Stimulated activated CD8-positive, alpha-beta memory T cell treated with anti-CD3 and anti-CD28 coated beads, Interleukin-7, amount 100 ng/mL, for 48 hours (primary cell): Measurements from ENCODE around the gene KHDRBS1.
"Not testable (repeated sequence)": the region's sequence is repeated elsewhere in the genome, so short reads cannot be mapped to it uniquely, and the experiment has no call there.

ENCODE experiments used
- DNase-seq, 2 donors: peaks; one replicate each; pipeline ENCODE4 v3.0.0-alpha.2; 2020; ENCODE audit warnings: low read depth in 1 of 2; ENCODE audit errors: extremely low read depth in 1 of 2

The KHDRBS1 gene

DNA sequence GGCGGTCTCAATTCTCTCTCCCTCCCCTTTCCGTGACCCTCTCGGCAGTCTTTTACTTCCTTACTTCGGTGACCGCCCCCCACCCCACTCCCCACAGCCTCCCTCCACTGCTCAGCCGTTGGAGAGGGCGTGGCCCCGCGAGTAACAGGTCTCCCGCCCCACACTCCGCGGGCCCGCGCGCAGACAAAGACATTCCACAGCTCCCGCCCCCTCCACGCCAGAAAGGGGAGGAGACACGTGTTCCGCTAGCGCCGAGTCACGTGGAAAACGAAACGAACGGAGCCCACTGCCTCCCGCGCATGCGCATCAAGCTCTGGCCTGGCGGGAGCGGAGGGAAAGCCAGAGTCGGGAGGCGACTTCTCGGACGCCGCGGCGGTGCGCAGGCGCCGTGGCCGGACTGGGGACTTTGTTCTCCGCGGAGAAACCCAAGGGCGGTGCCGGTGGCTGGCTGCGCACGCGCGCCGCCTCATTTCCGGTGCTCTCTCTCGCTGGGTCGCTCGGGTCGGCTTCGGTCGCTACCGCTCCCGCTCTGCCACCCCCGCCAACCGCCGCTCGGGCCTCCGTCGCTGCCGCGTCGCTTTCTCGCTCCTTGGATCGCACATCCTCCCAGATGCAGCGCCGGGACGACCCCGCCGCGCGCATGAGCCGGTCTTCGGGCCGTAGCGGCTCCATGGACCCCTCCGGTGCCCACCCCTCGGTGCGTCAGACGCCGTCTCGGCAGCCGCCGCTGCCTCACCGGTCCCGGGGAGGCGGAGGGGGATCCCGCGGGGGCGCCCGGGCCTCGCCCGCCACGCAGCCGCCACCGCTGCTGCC lies at the start of gene KHDRBS1:
Gene KHDRBS1, plus strand, starts transcription at position 483 of the 813 bp plus-strand sequence. Its CDS starts 128 bp downstream, at position 611.
- peak; percentile 98 to 99 for DNase-seq

DNA sequence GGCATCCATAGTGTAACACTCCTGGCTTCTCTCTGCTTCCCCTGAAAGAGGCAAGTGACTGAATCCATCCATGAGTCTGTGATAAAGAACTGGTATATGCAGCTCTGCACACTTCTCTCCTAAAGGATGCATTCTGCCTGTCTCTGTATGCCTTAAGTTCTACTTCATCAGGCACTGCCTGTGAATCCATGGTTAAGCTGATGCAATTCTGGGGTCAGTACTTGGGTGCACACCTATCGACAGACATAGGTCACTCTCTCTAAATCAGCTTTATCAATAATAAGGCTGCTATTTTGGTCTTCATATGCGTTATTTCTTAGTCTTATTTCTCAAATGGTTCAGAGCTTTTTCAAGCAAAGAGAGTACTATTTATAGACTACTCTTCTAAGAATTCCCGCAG lies 42.8 kb upstream of the KHDRBS1 start:
- no peak for DNase-seq

GRCh38 chr1:31976401-31976800 lies 37.3 kb upstream of the KHDRBS1 start:
- no peak for DNase-seq

DNA sequence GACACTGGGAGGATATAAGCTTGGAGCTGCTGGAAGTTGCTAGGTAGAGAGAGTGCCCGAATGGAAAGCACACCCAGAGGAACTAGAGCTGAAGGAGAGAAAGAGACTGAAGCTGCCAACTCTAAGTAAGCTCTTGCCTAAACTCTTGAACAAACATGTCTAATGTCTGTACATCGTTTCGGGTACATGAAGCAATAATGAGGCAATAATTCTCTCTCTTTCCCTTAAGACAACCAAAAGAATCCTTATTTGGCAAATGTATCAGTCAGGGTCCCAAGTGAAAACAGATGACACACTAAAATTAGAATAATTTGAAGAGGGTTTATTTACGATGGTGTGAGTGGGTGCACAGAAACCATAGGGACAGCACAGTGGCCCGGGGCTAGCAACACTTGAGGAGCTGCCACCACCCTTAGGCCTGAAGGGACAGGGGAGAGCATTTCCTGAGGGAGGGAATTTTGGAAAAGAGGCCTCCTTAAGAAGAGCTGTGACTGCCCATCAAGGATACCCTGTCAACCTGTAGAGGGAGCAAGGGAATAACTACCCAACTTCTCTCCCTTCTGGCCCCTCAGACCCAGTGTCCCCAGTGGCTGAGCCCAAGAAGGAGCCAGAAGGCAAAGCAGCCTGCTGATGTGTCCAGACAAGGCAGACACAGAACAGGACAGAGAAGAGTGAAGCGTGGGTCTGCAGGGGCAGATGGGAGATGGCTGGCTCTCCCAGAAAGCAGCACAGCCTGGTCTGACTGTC lies 36.1 kb upstream of the KHDRBS1 start:
- no peak for DNase-seq

DNA sequence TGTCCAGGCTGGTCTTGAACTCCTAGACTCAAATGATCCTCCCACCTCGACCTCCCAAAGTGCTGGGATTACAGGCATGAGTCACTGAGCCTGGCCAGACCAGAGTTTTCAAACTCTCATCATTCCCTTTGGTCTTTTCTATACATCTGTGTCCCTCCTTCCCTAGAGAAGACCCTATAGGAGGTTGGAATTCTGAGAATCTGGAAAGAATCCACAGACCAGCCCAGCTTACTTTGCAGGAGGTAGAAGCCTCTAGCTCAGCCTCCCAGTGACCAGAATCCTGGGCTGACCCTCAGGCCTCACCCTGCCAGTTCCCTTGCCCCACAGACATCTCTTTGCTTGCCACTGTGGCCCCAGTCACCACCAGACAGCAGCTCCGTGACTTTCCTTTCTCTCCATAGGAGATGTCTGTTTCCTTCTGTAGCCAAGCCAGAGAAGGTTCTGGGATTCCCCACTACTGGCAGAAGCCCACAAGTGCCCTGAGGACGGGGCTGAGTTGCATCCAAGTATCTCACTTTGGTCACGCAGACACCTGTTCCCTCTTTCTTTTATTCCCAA lies 34.7 kb upstream of the KHDRBS1 start:
- DNase-seq = no peak

GRCh38 chr1:31980835-31981455 lies 32.7 kb upstream of the KHDRBS1 start:
- no peak for DNase-seq

DNA sequence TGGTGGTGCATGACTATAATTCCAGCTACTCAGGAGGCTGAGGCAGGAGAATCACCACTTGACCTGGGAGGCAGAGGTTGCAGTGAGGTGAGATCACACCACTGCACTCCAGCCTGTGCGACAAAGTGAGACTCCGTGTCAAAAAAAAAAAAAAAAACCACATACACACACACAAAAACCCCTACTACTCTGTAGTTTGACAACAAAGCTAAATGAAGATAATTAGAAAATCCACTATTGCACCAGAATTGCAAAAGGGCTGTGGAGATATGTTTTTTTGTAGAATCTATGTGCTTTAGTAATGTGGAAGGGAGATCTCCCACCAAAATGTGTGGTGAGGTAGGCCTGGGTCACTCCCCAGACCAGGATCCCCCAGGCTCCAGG lies 32.2 kb upstream of the KHDRBS1 start:
- DNase-seq = no peak

- no peak for DNase-seq
Observed at GRCh38 chr1:31981972-31982371, 31.7 kb upstream of the KHDRBS1 start.

- peak in 1 of 2 donors; percentile 24 for DNase-seq
Observed at GRCh38 chr1:31984419-31985347, 29.0 kb upstream of the KHDRBS1 start.

DNA sequence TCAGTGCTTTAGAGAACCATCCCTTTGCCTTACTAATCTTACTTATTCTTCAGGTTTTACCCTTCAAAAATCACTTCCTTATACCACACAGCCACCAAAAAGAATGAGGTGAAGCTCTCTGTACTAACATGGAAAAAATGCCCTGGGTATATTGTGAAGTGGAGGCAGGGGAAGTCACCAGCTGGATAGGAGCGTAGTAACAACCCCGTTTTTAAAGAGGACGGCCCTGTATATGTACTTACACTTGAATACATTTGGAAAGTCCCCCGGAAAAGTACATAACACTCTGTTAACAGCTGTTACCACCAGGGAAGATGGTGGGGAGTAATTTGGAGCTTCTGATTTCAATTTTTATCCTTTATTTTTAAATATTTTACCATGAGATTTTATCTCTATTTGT lies 28.2 kb upstream of the KHDRBS1 start:
- no peak for DNase-seq

DNA sequence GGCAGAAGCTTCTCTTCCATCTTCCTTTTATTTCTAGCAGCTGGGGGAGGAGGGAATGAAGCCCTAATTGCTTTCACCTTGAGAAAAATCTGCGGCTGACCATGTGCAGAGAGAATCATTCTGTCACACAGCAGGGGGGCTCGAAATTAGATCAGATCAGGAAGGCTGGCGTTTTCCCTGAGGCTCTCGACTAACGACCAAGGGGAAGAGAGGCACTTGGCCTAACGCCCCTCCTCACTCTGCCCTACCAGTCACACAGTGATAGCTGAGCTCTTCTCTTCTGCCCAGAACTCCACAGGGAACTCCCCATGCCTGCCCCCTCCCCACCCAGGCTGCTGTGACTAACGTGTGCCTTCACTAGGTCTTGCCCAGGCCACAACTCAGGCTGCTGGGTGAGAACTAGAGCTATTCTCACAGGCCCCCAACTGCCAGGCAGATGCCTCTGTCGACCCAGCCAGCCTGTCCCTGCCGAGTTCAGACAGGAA lies 26.5 kb upstream of the KHDRBS1 start:
- DNase-seq = no peak

GRCh38 chr1:31989964-31990363 lies 23.7 kb upstream of the KHDRBS1 start:
- no peak for DNase-seq

DNA sequence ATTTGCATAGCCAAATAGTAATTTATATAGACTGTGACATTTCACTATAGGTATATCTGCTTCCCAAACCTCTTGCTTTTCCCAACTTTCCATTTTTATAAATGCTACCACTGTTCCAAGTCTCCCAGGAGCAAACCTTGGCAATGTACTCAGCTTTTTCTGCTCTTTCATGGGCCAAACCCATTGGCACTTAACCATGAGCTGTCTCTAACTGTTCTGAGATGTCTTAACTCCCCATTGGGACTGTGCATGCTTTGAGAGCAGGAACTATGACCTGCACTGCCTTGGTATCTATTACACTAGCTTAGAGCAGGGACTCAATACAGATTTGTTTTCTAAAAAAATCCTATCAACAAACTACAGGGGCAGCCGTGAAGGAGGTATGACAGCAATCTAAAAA lies 22.5 kb upstream of the KHDRBS1 start:
- no peak for DNase-seq

DNA sequence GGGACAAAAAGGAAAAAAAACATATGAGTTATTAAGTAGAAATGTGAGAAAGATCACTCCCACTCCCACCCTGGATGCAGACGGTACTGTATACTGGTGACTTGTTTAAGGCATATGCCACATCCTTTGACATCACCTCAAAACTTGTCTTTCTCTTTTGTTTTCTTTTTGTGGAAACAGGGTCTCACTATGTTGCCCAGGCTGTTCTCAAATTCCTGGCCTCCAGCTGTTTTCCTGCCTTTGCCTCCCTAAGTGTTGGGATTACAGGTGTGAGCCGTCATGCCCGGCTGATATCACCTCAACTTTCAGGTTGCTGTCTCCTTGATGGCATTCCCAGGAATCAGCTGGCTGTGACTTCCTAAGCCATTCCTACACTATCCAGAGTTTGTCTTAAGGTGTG lies 18.4 kb upstream of the KHDRBS1 start:
- no peak for DNase-seq

- DNase-seq = not testable (repeated sequence)
Observed at GRCh38 chr1:31996121-31996520, 17.5 kb upstream of the KHDRBS1 start.

DNA sequence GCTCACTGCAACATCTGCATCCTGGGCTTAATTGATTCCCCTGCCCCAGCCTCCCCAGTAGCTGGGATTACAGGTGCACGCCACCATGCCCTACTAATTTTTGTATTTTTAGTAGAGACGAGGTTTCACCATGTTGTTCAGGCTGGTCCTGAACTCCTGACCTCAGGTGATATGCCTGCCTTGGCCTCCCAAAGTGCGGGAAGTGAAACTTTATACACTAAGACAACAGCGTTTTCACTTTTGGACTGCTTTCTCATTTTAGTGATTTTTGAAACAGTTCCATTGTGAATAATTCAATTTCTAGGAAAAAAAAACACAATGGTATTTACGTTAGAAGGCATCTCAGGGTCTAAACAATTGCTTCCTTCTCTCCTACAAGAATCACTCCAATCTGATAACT lies 11.8 kb upstream of the KHDRBS1 start:
- no peak for DNase-seq

- DNase-seq = not testable (repeated sequence)
Observed at GRCh38 chr1:32002285-32002684, 11.4 kb upstream of the KHDRBS1 start.

DNA sequence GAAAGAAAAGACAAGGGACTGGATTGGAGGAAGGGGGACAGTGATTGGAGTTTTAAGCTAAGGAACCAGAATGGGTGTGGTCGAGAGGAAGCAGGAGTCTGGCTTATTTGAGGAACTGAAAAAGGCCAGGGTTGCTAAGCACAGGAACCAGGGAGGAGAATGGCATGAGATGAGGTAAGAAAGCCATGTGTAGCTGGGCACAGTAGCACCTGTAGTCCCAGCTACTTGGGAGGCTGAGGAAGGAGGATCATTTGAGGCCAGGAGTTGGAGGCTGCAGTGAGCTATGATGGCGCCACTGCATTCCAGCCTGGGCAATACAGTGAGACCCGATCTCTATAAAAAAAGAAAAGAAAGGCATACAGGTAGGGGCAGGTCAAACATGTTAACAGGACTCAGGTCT lies 8.1 kb upstream of the KHDRBS1 start:
- DNase-seq = no peak

GRCh38 chr1:32007591-32007940 lies 6.1 kb upstream of the KHDRBS1 start:
- DNase-seq = no peak

- DNase-seq = no peak
Observed at GRCh38 chr1:32010246-32010645, 3.4 kb upstream of the KHDRBS1 start.
